Gastrocnemius medialis (tissue), 4 donors: Measurements from ENCODE around the gene TMED1. TPM values are rescaled to one million over a fixed set of nuclear protein-coding genes. Genes with fewer than 3 reads are reported as not detected.

Source experiments
- ATAC-seq, 2 donors: fragments of 150-250 bp; one replicate each; pipeline ENCODE4 v1.9.1; 2016
- DNase-seq, 2 donors: peaks; one replicate each; pipeline ENCODE4 v3.0.0-alpha.2; 2019
- H3K27ac ChIP-seq, 4 donors: fragments of 200-600 bp; sonication (generic); 1 replicate in 1 of 4; 2 replicates in 3 of 4; pipeline ENCODE4 v1.5.1; 2016 to 2018; ENCODE audit warnings: mild to moderate bottlenecking in 2 of 4, moderate library complexity in 1 of 4
- H3K27me3 ChIP-seq, 3 donors: fragments of 200-600 bp; sonication (generic) in 2 of 3; 1 replicate in 1 of 3; 2 replicates in 2 of 3; pipeline versions ENCODE4 v1.5.1 to v1.6.0; 2016 to 2019; ENCODE audit warnings: mild to moderate bottlenecking in 1 of 3, moderate library complexity in 1 of 3
- H3K36me3 ChIP-seq, 2 donors: fragments of 200-600 bp; sonication (generic) in 1 of 2; one replicate each; pipeline ENCODE4 v1.5.1; 2017 to 2018
- H3K4me1 ChIP-seq, 2 donors: fragments of 200-600 bp; sonication (generic) in 1 of 2; one replicate each; pipeline ENCODE4 v1.5.1; 2016 to 2017; ENCODE audit warnings: mild to moderate bottlenecking in 2 of 2
- H3K4me3 ChIP-seq, 4 donors: fragments of 200-600 bp; sonication (generic) in 3 of 4; 1 replicate in 1 of 4; 2 replicates in 3 of 4; pipeline ENCODE4 v1.5.1; 2016 to 2019; ENCODE audit warnings: mild to moderate bottlenecking in 2 of 4
- H3K9me3 ChIP-seq, 3 donors: fragments of 200-600 bp; sonication (generic) in 2 of 3; 1 replicate in 1 of 3; 2 replicates in 2 of 3; pipeline ENCODE4 v1.5.1; 2016 to 2019
- CTCF ChIP-seq, 5 experiments: fragments of 450-650 bp in 3 of 5; fragments of 200-600 bp in 2 of 5; sonication (generic) in 2 of 5; IDR thresholded peaks in 4 of 5; conservative IDR thresholded peaks in 1 of 5; 1 replicate in 4 of 5; 2 replicates in 1 of 5; pipeline ENCODE4 v1.5.1; 2016 to 2019; ENCODE audit warnings: antibody characterized with exemption in 5 of 5, mild to moderate bottlenecking in 3 of 5, moderate library complexity in 3 of 5
- POLR2A ChIP-seq, 2 donors: fragments of 450-650 bp; IDR thresholded peaks; one replicate each; pipeline ENCODE4 v1.6.1; 2017; ENCODE audit warnings: antibody characterized with exemption in 2 of 2, mild to moderate bottlenecking in 2 of 2, moderate library complexity in 2 of 2
- in situ Hi-C, 4 donors: fragments of 200-750 bp; cut with MboI; loops; one replicate each; pipeline versions ENCODE4 v1.15.0 to v1.8.0; 2017; ENCODE audit warnings: low sequenced_read_pairs in 4 of 4
- intact Hi-C: fragments of 100-400 bp; cut with DNase I; formaldehyde crosslinking; loops from one replicate; pipeline ENCODE4 v1.15.1; 2023; ENCODE audit warnings: low total_unique reads
- total RNA-seq, 4 donors: library from RNA; depleted of rRNA; stranded (reverse); fragments of >200 nt; gene quantifications; one replicate each; pipeline versions ENCODE4 v1.1.0 to v1.2.3, GENCODE V29; 2016

The TMED1 gene
- total RNA-seq, 4 donors from 2014 or later = 33.0 to 90.0 (median 57.1) TPM

DNA sequence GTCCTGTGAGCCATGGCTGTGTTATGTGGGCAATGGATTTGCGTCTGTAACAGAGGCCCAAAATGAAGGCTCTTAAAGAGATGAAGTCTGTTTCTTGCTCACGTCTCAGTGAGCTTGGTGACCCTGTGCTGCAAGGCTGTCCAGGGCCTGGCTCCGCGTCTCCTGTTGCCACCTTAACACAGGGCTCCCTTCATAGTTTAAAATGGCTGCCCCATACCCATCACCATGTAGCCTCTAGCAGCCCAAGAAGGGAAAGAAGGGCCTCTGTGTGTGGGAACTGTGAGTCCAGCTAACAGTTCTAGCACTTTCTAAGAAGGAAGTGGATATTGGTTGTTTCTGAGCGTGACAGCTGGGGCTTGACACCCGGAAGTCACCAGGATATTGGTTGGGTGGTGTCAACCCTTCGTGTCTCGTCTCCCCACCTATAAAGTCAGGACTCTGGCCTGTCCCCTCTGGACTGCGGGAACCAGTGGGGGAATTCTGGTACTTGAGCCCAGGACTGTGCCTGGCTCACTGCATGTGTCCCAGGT is 20.9 kb downstream of the TMED1 start:
- Histone ChIP-seq H3K4me1 (no peaks in the 10 kb centered on the region), H3K36me3 (peaks cover 0 to 43% of the 10 kb centered on the region in 2 donors), H3K27me3 (no peaks in the 10 kb centered on the region), H3K4me3 (no peak overlapping the region), H3K9me3 (no peaks in the 10 kb centered on the region), H3K27ac (peak overlapping the region in 1 of 4 donors; percentile 67)
- in situ Hi-C loops = no loop called here
- DNase-seq = no peak
- intact Hi-C loops = no loop called here
- no peak for ATAC-seq
- TF ChIP-seq POLR2A (IDR thresholded peaks at IDR 0.05) (no peak), CTCF (IDR thresholded peaks at IDR 0.05 in 4 of 5, conservative IDR thresholded peaks at IDR 0.05 in 1 of 5) (no peak)

DNA sequence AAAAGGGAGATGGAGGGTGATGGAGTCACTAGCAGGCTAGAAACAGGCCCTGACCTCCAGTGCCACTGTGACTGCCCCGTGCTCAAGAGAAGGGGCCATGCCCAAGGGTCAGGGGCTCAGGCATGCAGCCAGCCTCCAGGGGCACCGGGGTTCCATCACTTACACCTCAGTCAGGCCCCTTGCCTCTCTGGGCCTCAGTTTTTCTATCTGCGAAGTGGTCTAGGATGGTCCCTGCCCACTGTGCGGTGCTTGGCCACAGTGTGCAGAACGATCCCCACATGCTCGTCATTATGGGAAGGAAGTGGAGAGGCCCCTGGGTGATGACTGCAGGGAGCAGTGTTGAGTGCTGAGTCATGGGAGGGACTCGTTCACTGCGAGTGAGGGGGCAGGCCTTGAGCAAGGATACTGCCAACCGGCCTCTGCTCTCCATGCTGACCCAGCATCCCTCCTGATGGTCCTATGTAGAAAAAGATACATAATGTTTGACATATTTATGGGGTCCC is 23.1 kb downstream of the TMED1 start:
- H3K27ac ChIP-seq = peak overlapping the region in 3 of 4 donors; percentile 25 to 50 (median 30)
- DNase-seq (peak in 1 of 2 donors; percentile 44), ATAC-seq (peak in 1 of 2 donors; percentile 27)
- H3K4me1 ChIP-seq = no peaks in the 10 kb centered on the region
- no peak overlapping the region for H3K4me3 ChIP-seq
- no peaks in the 10 kb centered on the region for H3K9me3 ChIP-seq
- H3K36me3 ChIP-seq = peaks cover 0 to 57% of the 10 kb centered on the region in 2 donors
- in situ Hi-C loops = no loop called here
- H3K27me3 ChIP-seq = no peaks in the 10 kb centered on the region
- intact Hi-C loops = no loop called here
- no peak for TF ChIP-seq POLR2A (IDR thresholded peaks at IDR 0.05)

- Histone ChIP-seq H3K9me3 (no peaks in the 10 kb centered on the region), H3K4me1 (no peaks in the 10 kb centered on the region), H3K36me3 (peaks cover 0 to 57% of the 10 kb centered on the region in 2 donors), H3K27me3 (no peaks in the 10 kb centered on the region), H3K27ac (no peak overlapping the region), H3K4me3 (no peak overlapping the region)
- TF ChIP-seq CTCF (IDR thresholded peaks at IDR 0.05 in 4 of 5, conservative IDR thresholded peaks at IDR 0.05 in 1 of 5) (no peak), POLR2A (IDR thresholded peaks at IDR 0.05) (no peak)
- ATAC-seq = no peak
- no peak for DNase-seq
- in situ Hi-C loops = no loop called here
- intact Hi-C loops = no loop called here
These were observed 23.8 kb downstream of the TMED1 start for GRCh38 chr19:10812196-10812595.

DNA sequence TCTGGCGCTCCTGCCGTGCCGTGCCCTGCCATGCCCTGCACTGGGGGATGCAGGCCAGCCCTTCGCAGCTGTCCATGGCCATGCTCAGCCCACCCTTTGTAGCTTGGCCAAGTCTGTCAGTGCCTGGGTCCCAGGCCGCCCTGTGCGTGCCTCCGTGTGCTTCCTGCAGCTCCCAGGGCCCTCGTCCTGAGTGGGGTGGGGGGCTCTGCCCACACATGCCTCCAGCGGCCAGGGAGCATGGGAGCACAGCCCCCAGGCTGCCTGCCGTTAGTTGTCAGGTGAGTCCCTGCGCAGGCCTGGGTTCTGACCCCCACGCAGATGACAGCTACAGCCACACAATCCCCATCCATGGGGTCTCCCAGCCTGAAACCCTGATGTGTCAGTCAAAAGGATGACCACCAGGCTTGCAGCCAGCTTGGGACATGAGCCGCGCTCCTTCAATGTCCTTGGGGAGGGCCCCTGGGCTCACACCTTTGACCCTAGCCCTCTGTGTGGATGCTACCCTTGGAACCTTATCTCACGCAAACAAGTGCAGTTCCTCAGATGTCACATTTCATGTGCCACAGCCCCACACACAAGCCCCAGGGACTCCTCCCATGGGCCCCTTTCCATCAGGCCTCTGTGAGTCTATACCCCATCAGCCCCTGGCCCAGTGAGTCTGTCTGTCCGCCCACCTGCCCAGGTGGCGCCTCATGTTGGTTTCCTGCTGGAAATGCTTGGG is 24.5 kb downstream of the TMED1 start:
- intact Hi-C loops (no loop called here), in situ Hi-C loops (no loop called here)
- H3K27me3 ChIP-seq = no peaks in the 10 kb centered on the region
- no peak for TF ChIP-seq POLR2A (IDR thresholded peaks at IDR 0.05)
- TF ChIP-seq CTCF (IDR thresholded peaks at IDR 0.05 in 4 of 5, conservative IDR thresholded peaks at IDR 0.05 in 1 of 5) = no peak
- no peak overlapping the region for H3K4me3 ChIP-seq
- no peaks in the 10 kb centered on the region for H3K9me3 ChIP-seq
- no peak for DNase-seq
- peaks cover 0 to 62% of the 10 kb centered on the region in 2 donors for H3K36me3 ChIP-seq
- ATAC-seq = no peak
- H3K27ac ChIP-seq = no peak overlapping the region
- H3K4me1 ChIP-seq = no peaks in the 10 kb centered on the region

GRCh38 chr19:10809651-10810285 is 26.2 kb downstream of the TMED1 start:
- TF ChIP-seq CTCF (IDR thresholded peaks at IDR 0.05 in 4 of 5, conservative IDR thresholded peaks at IDR 0.05 in 1 of 5) (no peak), POLR2A (IDR thresholded peaks at IDR 0.05) (no peak)
- in situ Hi-C loops (no loop called here), intact Hi-C loops (no loop called here)
- H3K27ac ChIP-seq = no peak overlapping the region
- no peak for ATAC-seq
- no peak for DNase-seq
- H3K4me3 ChIP-seq = no peak overlapping the region
- no peaks in the 10 kb centered on the region for H3K27me3 ChIP-seq
- H3K36me3 ChIP-seq = peaks cover 0 to 72% of the 10 kb centered on the region in 2 donors
- H3K9me3 ChIP-seq = no peaks in the 10 kb centered on the region
- no peaks in the 10 kb centered on the region for H3K4me1 ChIP-seq
